CD4-positive, alpha-beta T cell treated with Interleukin-4 for 4 hours (primary cell): ENCODE results near the gene ENPP7.

Experiments used
- DNase-seq: peaks from one replicate; pipeline ENCODE4 v3.0.0-alpha.2; 2020

Gene ENPP7

DNA sequence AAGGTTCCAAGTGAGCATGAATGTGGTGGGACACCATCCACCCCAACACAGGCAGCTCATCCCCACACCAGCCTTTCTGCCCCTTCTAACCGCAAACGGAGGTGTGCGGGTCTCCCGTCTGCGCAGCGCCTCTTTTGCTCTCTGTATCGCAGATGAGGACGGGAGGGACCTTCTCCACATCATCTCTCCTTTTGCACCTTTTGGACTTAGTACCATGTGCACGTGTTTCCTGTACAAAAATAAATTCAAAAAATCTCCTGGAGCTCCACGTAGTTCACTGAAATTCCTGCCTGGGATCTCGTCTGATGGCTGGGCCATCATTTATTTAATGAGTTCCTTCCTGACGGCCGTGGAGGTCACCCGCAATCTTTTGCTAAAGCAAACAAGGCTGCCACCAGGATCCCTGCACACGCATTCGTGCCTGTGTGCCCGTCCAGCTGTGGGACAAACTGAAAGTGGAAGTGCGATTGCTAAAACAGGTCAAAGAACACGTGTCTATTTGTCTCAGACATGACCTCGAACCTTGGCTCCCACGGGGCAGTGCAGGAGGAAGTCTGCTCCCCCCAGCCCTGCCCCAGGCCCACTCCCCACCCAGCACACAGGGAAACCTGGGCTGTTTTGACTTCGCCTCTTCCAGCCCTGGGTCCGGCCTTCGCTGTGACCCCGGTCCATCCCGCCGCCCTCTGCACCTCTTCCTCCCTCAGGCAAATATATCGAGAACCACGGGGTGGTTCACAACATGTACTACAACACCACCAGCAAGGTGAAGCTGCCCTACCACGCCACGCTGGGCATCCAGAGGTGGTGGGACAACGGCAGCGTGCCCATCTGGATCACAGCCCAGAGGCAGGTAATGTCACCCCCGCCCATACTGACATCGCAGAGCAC is 2.3 kb downstream of the ENPP7 start:
- peak; percentile 33 for DNase-seq

DNA sequence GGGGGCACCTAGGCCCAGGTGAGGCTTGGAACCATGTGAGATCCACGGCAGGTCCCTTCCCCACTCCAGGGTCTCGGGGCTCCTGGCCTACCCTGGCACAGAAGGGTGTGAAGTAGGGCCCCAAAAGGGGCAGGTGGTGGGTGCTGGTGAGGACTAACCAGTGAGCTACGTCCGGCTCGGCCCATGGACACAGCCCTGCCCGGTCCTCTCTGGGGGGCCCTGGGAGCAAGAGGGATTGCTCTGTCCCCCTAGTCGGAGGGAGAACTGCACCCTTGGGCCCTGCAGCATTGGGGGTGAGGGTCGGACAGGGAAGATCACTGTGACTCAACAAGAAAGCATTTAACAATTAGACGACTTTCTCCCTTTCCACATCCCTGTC is 2.9 kb downstream of the ENPP7 start:
- no peak for DNase-seq

DNA sequence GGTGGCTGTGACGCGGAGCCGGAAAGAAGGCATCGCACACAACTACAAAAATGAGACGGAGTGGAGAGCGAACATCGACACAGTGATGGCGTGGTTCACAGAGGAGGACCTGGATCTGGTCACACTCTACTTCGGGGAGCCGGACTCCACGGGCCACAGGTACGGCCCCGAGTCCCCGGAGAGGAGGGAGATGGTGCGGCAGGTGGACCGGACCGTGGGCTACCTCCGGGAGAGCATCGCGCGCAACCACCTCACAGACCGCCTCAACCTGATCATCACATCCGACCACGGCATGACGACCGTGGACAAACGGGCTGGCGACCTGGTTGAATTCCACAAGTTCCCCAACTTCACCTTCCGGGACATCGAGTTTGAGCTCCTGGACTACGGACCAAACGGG is 4.4 kb downstream of the ENPP7 start:
- DNase-seq = no peak

DNA sequence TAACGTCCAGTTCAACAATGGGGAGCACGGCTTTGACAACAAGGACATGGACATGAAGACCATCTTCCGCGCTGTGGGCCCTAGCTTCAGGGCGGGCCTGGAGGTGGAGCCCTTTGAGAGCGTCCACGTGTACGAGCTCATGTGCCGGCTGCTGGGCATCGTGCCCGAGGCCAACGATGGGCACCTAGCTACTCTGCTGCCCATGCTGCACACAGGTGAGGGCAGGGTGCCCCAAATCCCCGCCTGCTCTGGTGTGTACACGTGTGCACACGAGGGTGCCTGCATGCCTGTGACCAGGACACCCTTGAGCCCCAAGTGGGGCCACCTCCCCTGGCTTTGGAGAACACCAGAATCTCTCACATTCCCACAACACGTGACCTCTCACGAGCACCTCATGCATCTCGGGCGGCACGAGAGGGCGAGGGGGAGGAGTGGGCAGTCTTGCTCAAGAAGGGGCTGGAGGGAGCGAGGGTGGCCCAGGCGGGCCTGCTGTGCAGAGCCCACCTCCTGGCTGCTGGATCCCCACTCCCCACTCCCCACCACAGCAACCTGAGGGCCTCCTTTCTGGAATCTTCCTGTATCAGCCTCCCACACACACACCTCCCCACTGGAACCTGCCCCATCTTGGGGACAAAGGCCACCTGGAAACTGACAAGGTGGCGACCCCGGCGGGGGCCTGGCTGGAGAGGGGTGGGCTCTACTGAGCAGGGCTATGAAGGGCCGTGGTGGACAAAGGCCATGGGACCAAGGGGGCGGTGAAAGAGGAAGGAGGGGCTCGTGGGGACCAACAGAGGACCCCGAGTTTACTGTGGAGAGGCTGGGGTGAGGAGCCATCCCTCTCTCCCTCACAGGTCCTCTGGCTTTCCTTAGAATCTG is 6.5 kb downstream of the ENPP7 start:
- no peak for DNase-seq

DNA sequence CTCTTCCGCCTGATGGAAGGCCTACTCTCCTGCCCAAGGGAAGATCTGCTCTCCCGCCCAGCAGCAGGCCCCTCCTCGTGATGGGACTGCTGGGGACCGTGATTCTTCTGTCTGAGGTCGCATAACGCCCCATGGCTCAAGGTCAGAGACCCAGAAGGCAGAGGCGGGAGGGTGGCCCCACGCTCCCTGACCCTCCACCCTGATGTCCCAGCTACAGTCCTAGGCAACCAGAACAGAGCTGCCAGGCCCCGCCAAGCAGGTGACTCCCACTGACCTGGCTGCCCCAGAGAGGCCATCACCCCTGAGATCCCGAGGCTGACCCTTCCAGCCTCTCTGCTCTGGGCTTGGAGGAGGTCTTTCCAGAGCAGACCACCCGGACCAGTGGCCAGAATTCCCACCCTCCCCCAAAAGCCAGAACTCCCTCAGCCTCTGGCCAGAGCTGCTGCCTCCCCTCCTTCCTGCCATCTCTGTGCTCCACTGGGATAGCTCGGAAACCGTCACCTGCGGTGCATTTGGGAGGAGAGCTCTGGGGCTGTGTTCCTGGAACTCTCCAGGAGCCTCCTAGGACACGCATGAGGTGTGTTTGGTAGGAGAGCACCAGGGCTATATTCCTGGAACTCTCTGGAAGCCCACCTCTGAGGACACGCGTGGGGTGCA is 7.3 kb downstream of the ENPP7 start:
- no peak for DNase-seq

DNA sequence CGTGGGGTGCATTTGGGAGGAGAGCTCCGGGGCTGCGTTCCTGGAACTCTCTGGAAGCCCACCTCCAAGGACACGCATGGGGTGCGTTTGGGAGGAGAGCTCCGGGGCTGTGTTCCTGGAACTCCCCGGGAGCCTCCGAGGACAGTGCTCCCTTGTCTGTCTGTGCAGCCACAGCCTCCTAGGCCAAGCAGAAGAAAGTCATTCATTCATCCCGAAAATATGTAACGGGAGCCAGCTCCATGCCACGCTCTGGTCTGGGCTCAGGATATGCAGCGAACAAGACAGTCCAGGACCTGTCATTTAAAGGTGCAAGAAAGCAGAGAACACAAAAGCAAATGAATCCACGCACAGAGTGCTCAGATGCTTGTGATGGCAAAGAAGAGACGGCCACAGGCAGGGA is 7.9 kb downstream of the ENPP7 start:
- DNase-seq = no peak

DNA sequence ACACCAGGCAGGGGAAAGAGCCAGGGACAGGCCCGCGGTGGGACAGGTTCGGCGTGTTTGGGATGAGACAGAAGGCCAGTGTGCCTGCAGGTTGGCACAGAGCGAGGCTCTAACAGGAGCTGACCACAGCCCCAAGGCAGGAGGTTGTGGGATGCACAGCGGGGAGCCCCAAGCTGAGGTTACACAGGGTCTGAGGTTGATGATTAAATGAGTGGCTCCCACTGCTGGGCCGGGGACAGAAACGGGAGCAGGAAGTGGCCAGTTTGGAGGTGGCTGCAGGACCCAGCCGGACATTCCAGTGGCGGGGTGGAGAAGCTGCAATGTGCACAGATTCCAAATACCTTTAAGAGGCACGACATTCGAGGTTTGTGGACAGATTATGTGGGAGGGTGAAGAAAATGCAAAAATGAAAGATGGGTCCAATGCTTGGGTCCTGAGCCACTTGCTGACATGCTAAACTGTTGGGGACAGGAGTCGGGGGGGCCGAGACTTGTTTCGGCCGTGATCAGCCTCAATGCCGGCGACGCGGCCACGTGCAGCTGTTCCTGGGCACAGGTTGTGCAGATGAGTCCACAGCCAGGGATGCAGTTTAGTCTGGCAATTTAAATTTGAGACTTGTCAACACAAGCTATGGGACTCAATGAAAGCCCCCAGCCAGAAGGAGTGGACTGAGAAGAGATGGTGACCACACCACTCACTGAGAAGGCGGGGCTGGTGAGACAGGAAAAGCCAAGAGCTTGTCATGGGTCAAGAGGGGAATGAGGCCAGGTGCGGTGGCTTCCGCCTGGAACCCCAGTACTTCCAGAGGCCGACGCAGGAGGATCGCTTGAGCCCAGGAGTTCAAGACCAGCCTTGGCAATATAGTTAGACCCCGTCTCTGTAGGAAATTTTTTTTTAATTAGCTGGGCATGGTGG is 8.7 kb downstream of the ENPP7 start:
- DNase-seq = no peak

DNA sequence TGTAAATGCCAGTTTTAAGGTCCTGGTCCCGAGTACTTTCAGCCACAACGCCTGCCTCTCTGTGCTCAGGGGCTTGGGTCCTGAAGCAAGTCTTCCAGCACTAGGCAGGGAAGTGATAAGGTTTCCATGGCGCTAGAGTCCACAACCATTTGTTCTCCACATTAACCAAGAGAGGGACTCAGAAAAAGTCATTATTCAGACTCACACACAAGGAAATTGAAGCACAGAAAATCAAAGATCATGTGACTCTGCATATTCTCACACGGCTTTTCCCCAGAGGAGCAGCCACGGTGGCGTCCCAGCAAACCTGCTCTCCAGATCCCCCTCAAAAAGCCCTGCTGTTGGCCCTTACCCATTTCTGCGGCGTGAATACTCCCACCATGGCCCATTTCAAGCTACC is 9.7 kb downstream of the ENPP7 start:
- DNase-seq = no peak

DNA sequence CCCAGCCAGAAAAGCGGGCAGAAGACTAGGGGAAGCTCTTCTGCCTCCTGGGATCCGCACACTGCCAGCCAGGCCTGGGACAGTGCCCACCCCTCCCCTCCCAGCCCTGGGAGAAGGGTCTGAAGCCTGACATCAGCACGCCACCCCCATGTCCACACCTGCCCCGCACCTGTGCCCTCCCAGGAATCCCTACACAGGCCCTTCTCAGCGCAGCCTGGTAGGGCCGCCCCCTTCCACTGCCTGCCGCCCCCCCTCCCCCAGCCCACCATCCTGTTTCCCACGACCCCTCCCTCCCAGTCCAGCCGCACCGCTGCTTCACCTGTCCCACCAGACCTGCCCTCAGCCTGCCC is 10.6 kb downstream of the ENPP7 start:
- no peak for DNase-seq

DNA sequence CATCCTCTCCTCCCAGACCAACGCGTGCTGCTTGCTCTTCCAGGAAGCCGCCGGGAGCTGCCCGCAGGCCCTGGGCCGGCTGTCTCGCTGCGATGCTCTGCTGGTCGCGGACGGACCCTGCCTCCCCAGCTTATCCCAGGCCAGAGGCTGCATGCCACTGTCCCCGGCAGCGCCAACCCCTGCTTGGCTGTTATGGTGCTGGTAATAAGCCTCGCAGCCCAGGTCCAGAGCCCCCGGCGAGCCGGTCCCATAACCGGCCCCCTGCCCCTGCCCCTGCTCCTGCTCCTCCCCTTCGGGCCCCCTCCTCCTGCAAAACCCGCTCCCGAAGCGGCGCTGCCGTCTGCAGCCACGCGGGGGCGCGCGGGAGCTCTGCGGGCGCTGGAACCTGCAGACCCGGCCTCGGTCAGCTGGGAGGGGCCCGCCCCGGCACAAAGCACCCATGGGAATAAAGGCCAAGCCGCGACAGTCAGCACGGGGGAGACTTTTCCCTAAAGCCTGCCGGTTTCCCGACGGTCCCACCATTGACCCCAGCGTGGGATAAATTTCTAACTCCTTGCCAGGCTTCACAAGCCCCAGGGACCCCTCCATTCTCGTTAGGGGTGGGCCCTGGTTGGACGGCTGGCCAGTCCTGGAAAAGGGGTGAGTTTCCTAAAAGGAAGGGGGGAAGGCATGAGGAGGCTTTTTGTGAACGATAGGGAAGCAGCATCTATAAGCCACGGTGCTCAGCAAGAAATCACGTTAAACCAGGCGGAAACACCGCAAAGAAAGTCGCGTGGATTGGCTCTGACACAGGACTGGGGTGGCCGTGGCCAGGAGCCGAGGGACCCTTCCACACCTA is 11.2 kb downstream of the ENPP7 start:
- DNase-seq = peak; percentile 55

DNA sequence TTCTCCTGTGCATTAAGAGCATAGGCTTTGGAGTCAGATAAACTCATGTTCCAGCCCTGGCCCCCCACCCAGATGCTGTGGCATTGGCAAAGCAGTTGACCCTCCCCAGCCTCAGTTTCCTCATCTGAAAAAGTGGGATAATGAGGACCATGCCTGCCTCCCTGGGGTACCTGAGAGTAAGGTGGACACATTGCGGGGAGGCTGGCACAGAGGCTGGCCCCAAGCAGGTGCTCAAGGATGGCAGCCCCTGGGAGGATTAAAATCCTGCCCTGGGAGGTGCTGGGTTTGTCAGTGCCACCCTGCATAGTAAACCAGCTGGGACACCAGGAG is 11.8 kb downstream of the ENPP7 start:
- no peak for DNase-seq

DNA sequence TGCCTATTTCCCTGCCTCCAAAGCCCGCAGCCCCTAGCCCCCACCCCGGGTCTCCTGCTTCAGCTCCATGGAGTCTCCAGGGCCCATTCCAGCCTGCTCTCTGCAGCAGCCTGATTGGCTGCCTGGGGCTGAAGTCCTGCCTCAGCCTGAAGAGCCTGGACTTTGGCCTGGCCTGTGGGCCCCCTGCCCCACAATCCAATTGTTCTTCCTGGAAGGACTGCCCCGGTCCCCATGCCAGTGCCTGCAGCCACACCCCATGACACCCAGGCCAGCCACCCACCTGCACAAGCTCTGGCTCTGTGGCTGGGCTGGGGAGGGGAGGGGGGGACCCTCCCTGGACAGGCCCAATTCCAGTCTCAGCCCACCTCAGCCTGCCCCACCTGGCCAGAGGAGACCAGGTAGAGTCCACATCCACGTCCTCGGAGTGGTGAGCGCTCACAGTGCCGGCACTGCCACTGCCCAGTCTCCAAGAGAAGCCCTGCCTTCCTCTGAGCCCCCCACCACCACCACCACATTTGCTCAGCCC is 12.3 kb downstream of the ENPP7 start:
- no peak for DNase-seq

DNA sequence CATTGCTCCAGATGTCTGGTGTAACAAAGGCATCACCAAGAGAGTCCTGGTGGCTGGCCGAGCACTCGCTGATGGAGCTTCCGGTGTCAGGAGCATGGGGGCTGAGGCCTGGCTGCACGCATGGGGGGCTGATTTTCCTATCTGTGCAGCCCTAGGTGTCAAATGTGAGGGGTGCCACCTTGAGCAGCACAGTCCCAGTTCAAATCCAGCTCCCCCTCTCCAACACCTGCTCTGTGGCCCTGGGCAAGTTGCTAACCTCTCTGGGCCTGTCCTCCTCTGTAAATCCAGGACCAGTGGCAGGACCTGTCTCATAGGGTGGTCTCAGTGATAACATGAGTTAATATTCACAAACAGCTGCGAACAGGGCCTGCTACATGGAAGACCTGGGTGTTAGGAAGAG is 12.9 kb downstream of the ENPP7 start:
- DNase-seq = no peak

DNA sequence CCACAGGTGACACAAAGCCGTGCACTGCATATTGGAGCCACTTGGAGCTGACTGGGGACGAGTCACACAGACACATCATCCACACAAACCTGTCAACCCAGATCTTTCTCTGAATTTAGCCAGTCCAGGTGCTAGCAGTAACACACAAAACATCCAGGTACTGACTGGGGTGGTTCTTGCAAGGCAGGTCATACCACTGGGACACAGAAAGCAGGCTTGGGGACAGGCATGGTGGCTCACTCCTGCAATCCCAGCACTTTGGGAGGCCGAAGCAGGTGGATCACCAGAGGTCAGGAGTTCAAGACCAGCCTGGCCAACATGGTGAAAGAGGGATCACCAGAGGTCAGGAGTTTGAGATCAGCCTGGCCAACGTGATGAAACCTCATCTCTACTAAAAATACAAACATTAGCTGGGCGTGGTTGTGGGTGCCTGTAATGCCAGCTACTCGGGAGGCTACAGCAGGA is 14.9 kb downstream of the ENPP7 start:
- DNase-seq = no peak

DNA sequence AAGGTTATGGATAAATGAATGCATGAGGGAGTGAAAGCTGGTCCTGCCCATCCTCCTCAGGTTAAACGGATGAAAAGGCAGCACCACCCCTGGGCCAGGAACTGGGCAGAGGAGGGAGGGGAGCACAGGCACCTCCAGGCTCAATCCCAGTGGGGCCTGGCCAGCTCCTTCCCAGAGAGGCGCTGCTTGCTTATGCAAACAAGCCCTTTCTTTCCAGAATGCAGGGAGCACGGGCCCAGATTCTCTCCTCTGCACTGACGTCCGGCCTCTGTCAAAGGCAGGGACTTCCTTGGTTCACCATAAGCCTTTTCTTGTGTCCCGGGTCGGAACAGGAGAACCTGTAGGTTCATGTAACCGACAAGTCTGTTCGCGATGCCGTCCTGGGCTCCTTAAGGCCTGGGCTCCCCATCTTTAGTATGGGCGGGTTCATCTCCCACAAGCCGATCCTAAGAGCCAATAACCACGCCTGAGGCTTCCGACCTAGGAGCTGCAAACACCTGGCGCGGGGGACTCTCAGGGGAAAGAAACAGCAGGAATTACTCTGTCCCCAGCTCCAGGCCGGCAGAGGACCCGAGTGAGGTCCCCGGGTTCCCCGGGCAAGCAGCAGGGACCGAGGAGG is 16.3 kb downstream of the ENPP7 start:
- DNase-seq = no peak

DNA sequence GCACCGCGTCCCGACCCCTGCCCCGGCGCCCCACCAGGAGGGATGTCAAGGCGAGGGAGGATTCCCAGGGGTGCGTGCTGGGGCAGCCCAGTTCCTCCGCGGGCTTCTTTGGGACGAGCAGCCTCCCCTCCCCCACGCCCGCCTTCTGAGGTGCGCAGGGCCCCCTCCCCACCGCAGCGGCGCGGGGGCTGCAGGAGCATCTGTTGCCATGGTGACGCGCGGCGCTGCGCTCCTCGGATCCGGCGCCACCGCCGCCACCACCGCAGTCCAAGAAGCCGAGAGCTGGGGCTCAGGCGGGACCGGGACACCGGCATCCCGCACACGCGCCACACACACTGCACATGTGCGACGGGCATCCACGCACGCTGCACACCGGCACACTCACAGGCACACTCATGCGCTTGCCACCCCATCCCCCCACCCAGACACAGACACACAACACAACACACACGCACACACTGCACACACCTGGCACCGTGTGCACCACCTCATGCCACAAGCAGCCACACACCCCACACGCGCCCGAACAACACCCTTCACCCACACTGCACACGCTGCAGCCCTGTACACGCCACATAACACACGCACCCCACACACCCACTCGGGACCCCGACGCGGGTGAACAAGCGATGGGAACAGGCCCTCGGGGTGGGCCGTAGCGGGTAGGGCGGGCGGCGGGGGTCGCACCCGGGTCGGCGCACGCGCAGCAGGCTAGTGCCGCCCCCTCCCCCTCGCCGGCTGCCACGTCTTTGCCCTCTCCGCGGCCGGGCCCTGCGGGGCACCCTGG is 17.0 kb downstream of the ENPP7 start:
- no peak for DNase-seq

DNA sequence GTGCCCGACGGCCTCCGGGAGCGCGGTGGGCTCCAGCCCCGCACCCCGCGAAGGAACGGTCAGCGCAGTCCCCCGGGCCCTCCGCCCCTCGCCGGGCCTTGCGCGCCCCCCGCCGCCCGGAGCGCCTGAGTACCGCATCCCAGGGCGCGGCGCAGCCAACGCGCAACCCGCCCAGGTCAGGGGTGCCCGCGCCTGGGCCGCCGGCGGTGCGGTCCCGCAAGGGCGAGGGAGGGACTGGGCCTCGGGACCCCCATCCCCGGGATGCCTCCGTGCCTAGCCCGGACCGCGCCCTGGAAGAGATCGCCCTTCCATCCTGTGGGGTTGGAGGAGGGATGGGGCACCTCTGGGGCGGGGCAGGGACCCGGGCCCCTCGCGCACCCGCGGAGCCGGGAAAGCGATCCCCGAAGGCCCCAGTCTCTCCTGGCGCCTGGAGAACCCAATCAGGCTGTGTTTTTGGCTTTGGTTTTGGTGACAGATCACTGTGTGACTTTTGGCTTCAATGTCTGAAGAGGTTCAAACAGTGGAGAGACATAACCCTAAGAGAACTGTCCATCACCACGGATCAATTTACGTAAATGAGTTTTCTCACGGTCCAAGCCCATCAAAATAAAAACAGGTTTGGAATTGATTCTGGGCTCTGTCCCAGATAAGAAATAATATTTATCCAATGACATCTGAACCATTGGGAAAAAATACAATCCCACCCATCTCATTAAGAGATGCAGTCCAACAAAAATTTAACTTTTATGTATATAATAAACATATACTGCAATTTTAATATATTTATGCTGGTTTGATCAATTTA is 17.8 kb downstream of the ENPP7 start:
- DNase-seq = no peak

DNA sequence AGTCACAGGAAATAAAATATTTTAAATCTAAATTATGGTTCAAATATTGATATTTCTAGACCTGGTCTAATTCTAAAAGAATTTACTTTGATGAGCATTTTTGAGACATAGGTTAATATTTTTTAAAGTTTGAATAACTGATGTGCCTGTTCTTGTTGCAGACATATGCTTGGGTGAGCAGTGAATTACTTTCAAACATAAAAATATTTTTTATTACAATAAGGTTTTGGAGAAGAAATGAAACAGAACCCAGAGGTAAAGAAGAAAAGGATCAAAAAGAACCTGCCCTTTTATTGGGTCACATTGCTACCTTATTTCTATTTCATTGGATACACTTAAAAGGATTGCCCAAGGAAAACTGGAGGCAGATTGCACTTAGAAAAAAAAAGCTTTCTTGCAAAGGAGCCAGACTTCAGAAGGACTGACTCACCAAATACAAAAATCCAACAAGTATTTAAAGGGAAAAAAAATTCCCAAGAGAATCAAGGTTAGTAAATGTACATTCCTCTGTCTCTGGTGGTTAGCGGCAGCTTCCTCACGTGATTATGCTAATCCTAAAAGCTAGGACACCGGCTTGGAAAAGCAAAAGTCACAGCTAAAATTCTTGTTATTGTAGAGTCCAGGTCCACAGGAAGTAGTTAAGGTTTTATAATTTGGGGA is 18.5 kb downstream of the ENPP7 start:
- no peak for DNase-seq

DNA sequence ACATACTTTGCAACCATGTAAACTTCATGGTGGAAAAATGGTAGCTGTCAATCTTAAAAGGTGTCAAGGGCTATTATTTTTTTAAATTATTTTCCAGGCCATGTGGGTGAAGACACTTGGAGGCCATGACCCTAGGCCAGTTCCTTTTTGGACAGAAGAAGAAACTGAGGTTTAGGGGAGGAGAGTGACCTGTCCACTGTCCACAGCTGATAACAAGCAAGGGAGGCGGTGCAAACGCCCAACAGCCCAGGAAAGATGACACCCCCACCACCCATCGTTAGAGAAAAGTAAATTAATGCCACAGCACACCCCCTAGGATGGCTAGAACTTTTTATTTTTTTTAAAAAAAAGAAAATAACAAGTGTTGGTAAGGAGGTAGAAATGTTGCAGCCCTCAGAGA is 19.2 kb downstream of the ENPP7 start:
- no peak for DNase-seq
